Measurements from ENCODE around the gene TNFRSF21. TPM values are rescaled to one million over a fixed set of nuclear protein-coding genes. Genes with fewer than 3 reads are reported as not detected.
"Not testable (repeated sequence)": the region's sequence is repeated elsewhere in the genome, so short reads cannot be mapped to it uniquely, and the experiment has no call there.

Gene TNFRSF21
- total RNA-seq, 2 donors from 2014 or later = 7.3 to 15.3 TPM

DNA sequence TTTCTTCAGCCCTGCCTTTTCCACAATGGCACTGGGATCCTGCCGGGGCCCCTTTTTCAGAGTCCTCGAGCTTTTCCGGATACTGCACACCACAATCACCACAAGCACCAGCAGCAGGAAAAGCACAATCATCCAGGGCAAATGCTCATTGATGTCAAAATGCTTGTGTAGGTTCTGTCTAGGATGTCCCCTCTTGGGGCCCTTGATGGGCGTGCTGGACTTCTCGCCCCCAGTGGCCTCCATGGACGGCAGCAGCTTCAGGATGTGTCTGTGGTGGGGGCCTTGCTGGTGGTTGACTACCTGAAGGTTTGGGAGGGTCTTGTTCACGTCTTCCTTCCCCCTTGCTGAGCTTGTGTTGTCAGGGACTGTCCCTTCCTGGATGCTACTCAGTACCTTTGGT, 25.7 kb downstream of the TNFRSF21 start:
- DNase-seq (ENCODE audit: low spot score) (no peak), ATAC-seq (ENCODE audit: insufficient number of reproducible peaks, low FRiP score, low read depth) (no peak)
- Histone ChIP-seq H3K36me3 (no peaks in the 10 kb centered on the region), H3K4me3 (no peak overlapping the region), H3K27me3 (replicated peaks; ENCODE audit: insufficient read depth) (no peaks in the 10 kb centered on the region), H3K4me1 (ENCODE audit: control insufficient read depth in 1 of 2, low read depth in 2 of 2) (no peaks in the 10 kb centered on the region), H3K9me3 (no peaks in the 10 kb centered on the region), H3K27ac (no peak overlapping the region)
- TF ChIP-seq, protein P1, sequence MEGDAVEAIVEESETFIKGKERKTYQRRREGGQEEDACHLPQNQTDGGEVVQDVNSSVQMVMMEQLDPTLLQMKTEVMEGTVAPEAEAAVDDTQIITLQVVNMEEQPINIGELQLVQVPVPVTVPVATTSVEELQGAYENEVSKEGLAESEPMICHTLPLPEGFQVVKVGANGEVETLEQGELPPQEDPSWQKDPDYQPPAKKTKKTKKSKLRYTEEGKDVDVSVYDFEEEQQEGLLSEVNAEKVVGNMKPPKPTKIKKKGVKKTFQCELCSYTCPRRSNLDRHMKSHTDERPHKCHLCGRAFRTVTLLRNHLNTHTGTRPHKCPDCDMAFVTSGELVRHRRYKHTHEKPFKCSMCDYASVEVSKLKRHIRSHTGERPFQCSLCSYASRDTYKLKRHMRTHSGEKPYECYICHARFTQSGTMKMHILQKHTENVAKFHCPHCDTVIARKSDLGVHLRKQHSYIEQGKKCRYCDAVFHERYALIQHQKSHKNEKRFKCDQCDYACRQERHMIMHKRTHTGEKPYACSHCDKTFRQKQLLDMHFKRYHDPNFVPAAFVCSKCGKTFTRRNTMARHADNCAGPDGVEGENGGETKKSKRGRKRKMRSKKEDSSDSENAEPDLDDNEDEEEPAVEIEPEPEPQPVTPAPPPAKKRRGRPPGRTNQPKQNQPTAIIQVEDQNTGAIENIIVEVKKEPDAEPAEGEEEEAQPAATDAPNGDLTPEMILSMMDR (IDR thresholded peaks at IDR 0.05) = no peak

DNA sequence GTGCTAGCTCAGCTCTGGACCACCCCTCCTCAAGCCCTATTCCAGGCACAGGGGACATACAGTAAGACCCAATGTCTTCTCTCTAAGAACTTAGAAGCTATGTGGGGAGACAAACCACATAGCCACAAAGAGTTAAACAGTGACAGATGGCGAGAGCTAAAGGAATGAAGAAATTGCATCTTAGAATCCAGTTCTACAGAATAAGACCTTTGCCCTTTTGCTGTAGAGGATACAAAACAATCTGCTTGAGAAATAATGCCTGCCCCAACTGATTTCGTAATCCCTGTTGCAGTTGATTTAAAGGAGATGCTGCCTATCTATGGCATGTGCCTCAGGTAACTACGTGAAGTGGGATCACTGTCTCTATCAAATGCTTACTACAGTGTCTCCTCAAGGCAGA, 31.2 kb downstream of the TNFRSF21 start:
- TF ChIP-seq, protein P1 (IDR thresholded peaks at IDR 0.05) = no peak
- no peak for ATAC-seq (ENCODE audit: insufficient number of reproducible peaks, low FRiP score, low read depth)

DNA sequence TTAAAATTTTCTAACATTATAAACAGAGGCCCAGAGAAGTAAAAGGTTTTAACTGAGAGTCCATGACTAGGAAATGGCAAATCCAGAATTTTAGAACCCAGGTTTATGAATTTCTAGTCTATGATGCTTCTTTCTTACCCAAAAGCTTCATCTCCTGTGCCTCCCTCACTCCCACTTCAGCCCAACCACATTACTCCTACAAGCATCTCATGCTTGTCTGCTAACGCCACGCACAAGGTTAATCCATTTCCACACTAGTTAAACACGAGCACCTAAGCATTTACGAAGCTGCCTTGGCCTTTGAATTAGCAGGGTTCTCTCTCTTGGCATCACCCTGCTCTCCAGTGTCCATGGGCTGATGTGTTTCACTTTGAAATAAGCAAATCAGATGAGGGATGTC, 32.0 kb downstream of the TNFRSF21 start:
- Histone ChIP-seq H3K36me3 (no peaks in the 10 kb centered on the region), H3K27me3 (replicated peaks; ENCODE audit: insufficient read depth) (no peaks in the 10 kb centered on the region), H3K4me3 (no peak overlapping the region), H3K4me1 (ENCODE audit: control insufficient read depth in 1 of 2, low read depth in 2 of 2) (no peaks in the 10 kb centered on the region), H3K27ac (no peak overlapping the region), H3K9me3 (no peaks in the 10 kb centered on the region)
- DNase-seq (ENCODE audit: low spot score) = no peak
- no peak for ATAC-seq (ENCODE audit: insufficient number of reproducible peaks, low FRiP score, low read depth)
- TF ChIP-seq, protein P1 (IDR thresholded peaks at IDR 0.05) = no peak

More for the DNA sequence above, 31.2 kb downstream of the TNFRSF21 start:
- Histone ChIP-seq H3K27ac (no peak overlapping the region), H3K4me3 (no peak overlapping the region), H3K36me3 (no peaks in the 10 kb centered on the region), H3K27me3 (replicated peaks; ENCODE audit: insufficient read depth) (no peaks in the 10 kb centered on the region), H3K9me3 (no peaks in the 10 kb centered on the region), H3K4me1 (ENCODE audit: control insufficient read depth in 1 of 2, low read depth in 2 of 2) (no peaks in the 10 kb centered on the region)
- no peak for DNase-seq (ENCODE audit: low spot score)

DNA sequence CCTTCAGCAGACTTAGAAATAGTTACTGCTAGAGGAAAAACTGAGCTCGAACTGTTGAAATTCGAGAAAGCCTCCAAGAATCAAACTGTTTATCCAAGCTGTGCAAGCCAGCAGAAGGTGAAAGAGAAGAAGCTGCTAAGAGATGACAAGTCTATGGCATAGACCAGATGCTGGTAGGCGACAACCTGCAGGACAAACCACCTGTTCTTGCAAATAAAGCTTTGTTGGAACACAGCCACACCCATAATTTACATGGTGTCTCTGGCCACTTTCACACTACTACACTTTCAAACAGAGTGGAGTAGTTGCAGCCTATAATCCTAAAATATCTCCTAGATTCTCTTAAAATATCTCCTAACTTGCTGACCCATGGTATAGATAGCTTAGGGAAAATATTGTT, 33.3 kb downstream of the TNFRSF21 start:
- no peaks in the 10 kb centered on the region for H3K27me3 ChIP-seq (replicated peaks; ENCODE audit: insufficient read depth)
- DNase-seq (ENCODE audit: low spot score) = no peak
- H3K9me3 ChIP-seq = no peaks in the 10 kb centered on the region
- TF ChIP-seq, protein P1 (IDR thresholded peaks at IDR 0.05) = no peak
- H3K4me3 ChIP-seq = no peak overlapping the region
- H3K4me1 ChIP-seq (ENCODE audit: control insufficient read depth in 1 of 2, low read depth in 2 of 2) = no peaks in the 10 kb centered on the region
- H3K36me3 ChIP-seq = no peaks in the 10 kb centered on the region
- H3K27ac ChIP-seq = no peak overlapping the region
- no peak for ATAC-seq (ENCODE audit: insufficient number of reproducible peaks, low FRiP score, low read depth)

DNA sequence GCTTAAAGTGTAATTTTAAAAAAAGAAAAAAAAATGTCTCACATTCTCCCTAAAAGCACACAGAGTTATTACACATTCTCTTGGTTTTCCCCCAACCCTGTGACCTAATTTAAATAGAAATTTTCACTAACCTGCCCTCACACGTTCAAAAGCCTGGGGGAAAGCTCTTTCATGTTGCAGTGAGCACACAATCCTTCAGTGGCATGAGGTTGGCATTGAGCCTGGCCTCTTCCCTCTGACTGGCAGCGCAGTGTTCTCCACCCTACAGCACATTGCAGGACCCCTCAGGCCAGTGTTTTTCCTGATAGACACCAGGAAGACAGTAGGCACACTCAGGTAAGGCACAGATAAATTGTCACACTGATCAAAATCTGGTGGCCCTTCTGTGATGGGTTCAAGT, 34.1 kb downstream of the TNFRSF21 start:
- Histone ChIP-seq H3K9me3 (no peaks in the 10 kb centered on the region), H3K4me1 (ENCODE audit: control insufficient read depth in 1 of 2, low read depth in 2 of 2) (no peaks in the 10 kb centered on the region), H3K4me3 (no peak overlapping the region), H3K27me3 (replicated peaks; ENCODE audit: insufficient read depth) (no peaks in the 10 kb centered on the region), H3K27ac (no peak overlapping the region), H3K36me3 (no peaks in the 10 kb centered on the region)
- DNase-seq (ENCODE audit: low spot score) (no peak), ATAC-seq (ENCODE audit: insufficient number of reproducible peaks, low FRiP score, low read depth) (no peak)
- TF ChIP-seq, protein P1 (IDR thresholded peaks at IDR 0.05) = no peak

DNA sequence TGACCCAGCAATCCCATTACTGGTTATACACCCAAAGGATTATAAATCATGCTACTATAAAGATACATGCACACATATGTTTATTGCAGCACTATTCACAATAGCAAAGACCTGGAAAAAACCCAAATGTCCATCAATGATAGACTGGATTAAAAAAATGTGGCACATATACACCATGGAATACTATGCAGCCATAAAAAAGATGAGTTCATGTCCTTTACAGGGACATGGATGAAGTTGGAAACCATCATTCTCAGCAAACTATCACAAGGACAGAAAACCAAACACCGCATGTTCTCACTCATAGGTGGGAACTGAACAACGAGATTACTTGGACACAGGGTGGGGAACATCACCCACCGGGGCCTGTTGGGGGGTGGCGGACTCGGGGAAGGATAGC, 34.6 kb downstream of the TNFRSF21 start:
- H3K27ac ChIP-seq; H3K9me3 ChIP-seq; H3K4me1 ChIP-seq (ENCODE audit: control insufficient read depth in 1 of 2, low read depth in 2 of 2); H3K36me3 ChIP-seq; H3K27me3 ChIP-seq (replicated peaks; ENCODE audit: insufficient read depth); ATAC-seq (ENCODE audit: insufficient number of reproducible peaks, low FRiP score, low read depth); H3K4me3 ChIP-seq; DNase-seq (ENCODE audit: low spot score): not testable (repeated sequence)

Measured in thoracic aorta (tissue), 2 donors.